Measurements from ENCODE around the gene DUSP22.

Gene DUSP22

DNA sequence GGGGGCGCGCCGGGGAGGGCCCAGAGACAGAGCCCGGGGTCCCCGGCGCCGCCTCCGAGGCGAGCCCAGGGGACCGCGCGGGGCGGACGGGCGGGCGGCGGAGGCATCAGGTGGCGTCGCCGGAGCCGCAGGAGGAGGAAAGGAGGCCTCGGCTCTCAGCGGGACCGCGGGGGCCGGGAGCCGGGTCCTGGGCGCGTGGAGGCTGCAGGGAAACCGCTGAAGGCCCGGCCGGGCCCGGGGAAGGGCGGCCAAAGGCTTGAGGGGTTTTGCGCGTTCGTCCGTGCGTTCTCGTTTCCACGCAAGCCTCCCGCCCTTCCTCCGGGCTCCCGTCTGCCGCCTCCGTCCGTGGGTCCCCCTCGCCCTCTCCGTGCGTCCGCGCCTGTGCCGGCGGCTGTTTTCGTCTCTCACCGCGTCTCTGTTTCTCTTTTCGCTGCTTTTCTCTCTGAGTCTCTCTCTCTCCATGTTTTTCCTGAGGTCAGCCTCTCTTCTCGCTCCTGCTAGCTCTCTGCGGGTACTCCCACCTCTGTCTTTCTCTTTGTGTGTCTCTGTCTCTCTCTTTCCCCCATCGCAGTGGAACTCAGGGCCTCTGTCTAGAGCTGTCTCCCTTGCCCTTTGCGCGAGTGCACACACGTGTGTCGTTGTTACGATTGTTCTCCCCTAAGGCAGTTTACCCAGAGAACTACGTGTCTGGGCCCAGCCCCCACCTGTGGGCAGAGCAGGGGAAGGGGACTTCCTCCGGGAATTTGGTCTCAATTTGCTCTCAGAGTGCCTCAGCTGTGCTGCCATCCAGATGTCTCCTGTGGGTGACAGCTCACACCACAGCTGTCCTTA lies 101.3 kb downstream of the DUSP22 start:
- Mint-ChIP-seq H3K27ac (peak overlapping the region; percentile 98), H3K9me3 (peaks cover 0 to 4% of the 10 kb centered on the region in 2 donors), H3K27me3 (peaks cover 5 to 6% of the 10 kb centered on the region in 2 donors), H3K4me3 (peak overlapping the region; percentile 94 to 98), H3K4me1 (peaks cover 38 to 76% of the 10 kb centered on the region in 2 donors), H3K36me3 (peaks cover 57 to 62% of the 10 kb centered on the region in 2 donors)
- ATAC-seq (replicated peaks) = peak; percentile 17 to 23
- peak; percentile 48 for DNase-seq

DNA sequence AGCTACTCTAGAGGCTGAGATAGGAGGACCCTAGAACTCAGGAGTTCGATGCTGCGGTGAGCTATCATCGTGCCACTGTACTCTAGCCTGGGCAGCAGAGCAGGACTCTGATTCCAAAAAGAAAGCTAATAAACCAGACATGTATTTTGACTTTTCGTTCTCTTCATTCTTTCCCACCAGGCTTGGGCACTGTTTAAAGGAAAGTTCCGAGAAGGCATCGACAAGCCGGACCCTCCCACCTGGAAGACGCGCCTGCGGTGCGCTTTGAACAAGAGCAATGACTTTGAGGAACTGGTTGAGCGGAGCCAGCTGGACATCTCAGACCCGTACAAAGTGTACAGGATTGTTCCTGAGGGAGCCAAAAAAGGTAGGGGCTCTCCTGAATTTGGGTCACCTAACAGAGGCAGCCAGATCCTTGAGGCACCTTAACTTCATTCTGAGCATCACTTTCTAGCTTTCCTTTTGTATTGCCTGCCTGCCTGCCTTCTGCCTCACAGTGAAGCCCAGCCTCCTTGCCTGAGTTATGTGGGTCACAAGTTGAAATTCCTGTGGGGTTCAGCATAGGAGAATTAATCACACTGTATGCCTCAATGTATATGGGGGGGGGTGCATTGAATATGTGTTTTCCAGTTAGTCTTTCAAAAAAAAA lies 102.5 kb downstream of the DUSP22 start:
- peaks cover 43 to 80% of the 10 kb centered on the region in 2 donors for H3K4me1 Mint-ChIP-seq
- H3K27me3 Mint-ChIP-seq = peaks cover 5 to 6% of the 10 kb centered on the region in 2 donors
- peaks cover 0 to 4% of the 10 kb centered on the region in 2 donors for H3K9me3 Mint-ChIP-seq
- DNase-seq (no peak), ATAC-seq (replicated peaks) (no peak)
- H3K36me3 Mint-ChIP-seq = peaks cover 61 to 71% of the 10 kb centered on the region in 2 donors
- peak overlapping the region; percentile 98 for H3K27ac Mint-ChIP-seq
- peak overlapping the region; percentile 90 to 94 for H3K4me3 Mint-ChIP-seq

DNA sequence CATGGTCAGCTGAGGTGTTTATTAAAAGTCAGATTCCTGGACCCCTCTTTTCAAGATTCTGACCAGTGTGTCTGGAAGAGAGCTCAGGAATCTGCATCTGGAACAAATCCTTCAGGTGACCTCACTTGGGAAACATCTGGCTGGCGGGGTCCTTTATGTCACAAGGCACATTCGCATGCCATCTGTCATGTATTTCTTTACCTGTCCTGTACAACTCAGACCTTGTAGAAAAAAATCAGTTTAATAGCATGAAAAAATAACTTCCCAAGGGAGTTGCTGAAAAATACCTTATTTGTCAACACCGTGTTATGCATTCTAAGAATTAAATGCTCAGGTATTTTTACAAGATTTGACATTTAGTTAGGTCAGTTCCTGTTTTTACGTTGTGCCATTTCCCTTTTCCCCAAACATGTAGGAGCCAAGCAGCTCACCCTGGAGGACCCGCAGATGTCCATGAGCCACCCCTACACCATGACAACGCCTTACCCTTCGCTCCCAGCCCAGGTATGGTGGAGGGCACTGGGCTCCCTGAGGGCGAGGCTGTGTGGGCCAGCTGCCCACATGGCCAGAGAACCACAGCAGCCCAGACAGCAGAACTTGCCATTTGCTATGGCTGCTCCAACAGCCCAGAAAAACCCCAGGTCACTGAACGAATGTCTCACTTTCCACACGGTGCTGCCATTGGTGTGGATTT lies 103.3 kb downstream of the DUSP22 start:
- peak overlapping the region; percentile 94 for H3K27ac Mint-ChIP-seq
- peaks cover 5 to 6% of the 10 kb centered on the region in 2 donors for H3K27me3 Mint-ChIP-seq

DNA sequence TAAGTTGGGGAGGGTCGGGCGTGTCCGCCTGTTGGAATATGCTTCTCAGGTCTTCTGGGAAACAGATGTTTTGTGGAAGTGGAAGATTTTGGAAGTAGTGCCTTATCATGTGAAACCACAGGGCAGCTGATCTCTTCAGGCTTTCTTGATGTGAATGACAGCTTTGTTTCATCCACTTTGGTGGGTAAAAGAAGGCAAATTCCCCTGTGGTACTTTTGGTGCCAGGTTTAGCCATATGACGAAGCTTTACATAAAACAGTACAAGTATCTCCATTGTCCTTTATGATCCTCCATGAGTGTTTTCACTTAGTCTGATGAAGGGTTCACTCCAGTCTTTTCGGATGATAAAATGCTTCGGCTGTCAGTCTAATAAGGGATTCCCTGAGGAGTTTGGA lies 103.8 kb downstream of the DUSP22 start:
- H3K27ac Mint-ChIP-seq = peak overlapping the region; percentile 94
- H3K4me3 Mint-ChIP-seq = peak overlapping the region; percentile 75 to 90
- H3K27me3 Mint-ChIP-seq = peaks cover 5 to 6% of the 10 kb centered on the region in 2 donors
- H3K9me3 Mint-ChIP-seq = peaks cover 0 to 4% of the 10 kb centered on the region in 2 donors
- H3K4me1 Mint-ChIP-seq = peaks cover 47 to 76% of the 10 kb centered on the region in 2 donors
- H3K36me3 Mint-ChIP-seq = peaks cover 71 to 81% of the 10 kb centered on the region in 2 donors
- ATAC-seq (replicated peaks) (no peak), DNase-seq (no peak)

More for the DNA sequence above, 103.3 kb downstream of the DUSP22 start:
- ATAC-seq (replicated peaks) = peak; percentile 2 to 4
- DNase-seq = no peak
- H3K4me3 Mint-ChIP-seq = peak overlapping the region; percentile 75 to 90
- peaks cover 46 to 78% of the 10 kb centered on the region in 2 donors for H3K4me1 Mint-ChIP-seq
- peaks cover 0 to 4% of the 10 kb centered on the region in 2 donors for H3K9me3 Mint-ChIP-seq
- H3K36me3 Mint-ChIP-seq = peaks cover 66 to 77% of the 10 kb centered on the region in 2 donors

DNA sequence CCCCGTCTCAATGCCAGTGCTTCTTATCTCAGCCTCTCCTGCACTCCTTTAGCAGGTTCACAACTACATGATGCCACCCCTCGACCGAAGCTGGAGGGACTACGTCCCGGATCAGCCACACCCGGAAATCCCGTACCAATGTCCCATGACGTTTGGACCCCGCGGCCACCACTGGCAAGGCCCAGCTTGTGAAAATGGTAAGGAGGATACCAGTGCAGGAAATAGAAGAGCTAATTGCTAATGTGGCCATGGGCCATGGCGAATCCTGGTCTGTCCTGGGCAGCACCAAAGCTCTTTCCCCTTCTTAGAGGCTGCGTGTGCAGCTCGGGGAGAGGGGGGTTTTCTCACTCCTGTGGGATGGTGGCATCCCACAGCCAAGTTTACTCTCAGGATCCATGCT lies 104.8 kb downstream of the DUSP22 start:
- peaks cover 74 to 84% of the 10 kb centered on the region in 2 donors for H3K36me3 Mint-ChIP-seq
- H3K27me3 Mint-ChIP-seq = peaks cover 5 to 6% of the 10 kb centered on the region in 2 donors

DNA sequence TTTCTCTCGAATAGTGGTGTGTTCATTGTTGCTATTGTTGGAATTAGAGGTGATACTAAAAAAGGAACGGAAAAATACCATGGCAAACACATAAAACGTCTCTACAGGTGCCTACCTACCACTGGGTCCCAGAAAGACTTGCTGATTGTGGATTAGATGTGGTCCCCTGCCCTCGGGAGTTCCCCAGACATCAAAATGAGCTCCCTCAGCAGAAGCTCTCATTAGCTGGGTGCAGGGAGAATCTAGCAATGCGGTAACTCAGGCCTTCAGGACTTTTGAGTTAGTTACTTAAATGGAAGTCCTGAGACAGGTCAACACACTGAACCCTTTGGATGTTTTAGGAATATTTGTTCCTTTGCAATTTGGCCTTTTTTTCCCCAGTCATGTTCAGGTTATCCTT lies 105.3 kb downstream of the DUSP22 start:
- Mint-ChIP-seq H3K27me3 (peaks cover 5 to 6% of the 10 kb centered on the region in 2 donors), H3K27ac (peak overlapping the region; percentile 93), H3K9me3 (peaks cover 0 to 4% of the 10 kb centered on the region in 2 donors), H3K36me3 (peaks cover 74 to 84% of the 10 kb centered on the region in 2 donors), H3K4me1 (peaks cover 60 to 84% of the 10 kb centered on the region in 2 donors), H3K4me3 (peak overlapping the region; percentile 74 to 76)
- DNase-seq (no peak), ATAC-seq (replicated peaks) (no peak)

More for the DNA sequence above, 104.8 kb downstream of the DUSP22 start:
- ATAC-seq (replicated peaks) (no peak), DNase-seq (no peak)
- Mint-ChIP-seq H3K4me3 (peak overlapping the region; percentile 74 to 76), H3K9me3 (peaks cover 0 to 4% of the 10 kb centered on the region in 2 donors), H3K4me1 (peaks cover 55 to 83% of the 10 kb centered on the region in 2 donors), H3K27ac (peak overlapping the region; percentile 93)

DNA sequence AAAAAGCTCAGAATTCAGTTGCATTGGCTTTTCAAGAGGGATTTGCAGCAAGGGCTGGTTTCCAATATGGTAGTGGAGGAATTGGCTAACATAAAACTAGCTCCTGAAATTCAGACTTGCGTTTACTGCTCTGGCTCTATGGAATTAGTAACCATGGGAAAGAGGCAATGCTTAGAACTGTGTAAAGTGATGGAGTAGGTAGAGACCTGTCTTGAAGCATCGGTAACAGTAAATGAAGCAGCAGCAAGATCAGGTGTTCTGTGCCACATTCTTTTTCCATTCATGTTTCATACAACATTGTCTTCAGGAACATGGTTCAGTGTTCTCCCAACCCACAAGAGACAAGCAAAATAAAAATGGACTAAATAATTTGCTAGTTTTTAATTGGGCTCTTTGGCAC lies 105.8 kb downstream of the DUSP22 start:
- peak overlapping the region; percentile 74 to 76 for H3K4me3 Mint-ChIP-seq
- no peak for DNase-seq
- peaks cover 5 to 6% of the 10 kb centered on the region in 2 donors for H3K27me3 Mint-ChIP-seq
- peak overlapping the region; percentile 82 for H3K27ac Mint-ChIP-seq
- peaks cover 74 to 84% of the 10 kb centered on the region in 2 donors for H3K36me3 Mint-ChIP-seq
- no peak for ATAC-seq (replicated peaks)
- peaks cover 0 to 4% of the 10 kb centered on the region in 2 donors for H3K9me3 Mint-ChIP-seq
- peaks cover 64 to 86% of the 10 kb centered on the region in 2 donors for H3K4me1 Mint-ChIP-seq

DNA sequence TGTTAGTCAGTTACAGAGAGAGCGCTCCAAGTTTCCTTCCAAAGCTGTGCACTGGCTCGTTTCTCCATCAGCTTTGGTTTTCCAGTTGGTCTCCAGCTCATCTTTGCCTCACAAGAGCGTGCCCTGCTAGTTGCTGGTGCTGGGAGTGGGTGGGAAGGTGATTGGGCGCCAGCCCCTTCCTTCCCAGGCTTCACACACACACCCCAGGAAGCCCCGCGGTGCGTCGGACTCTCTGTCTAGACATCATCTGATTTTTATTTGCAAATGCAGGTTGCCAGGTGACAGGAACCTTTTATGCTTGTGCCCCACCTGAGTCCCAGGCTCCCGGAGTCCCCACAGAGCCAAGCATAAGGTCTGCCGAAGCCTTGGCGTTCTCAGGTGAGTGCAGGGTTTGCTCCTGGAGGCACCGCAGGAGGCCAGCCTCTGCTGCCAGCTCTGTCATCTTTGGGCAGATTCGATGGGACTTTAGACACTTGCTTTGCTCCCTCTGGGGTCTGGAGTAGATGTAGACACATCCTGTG lies 106.3 kb downstream of the DUSP22 start:
- Mint-ChIP-seq H3K4me3 (peak overlapping the region; percentile 61 to 69), H3K27ac (peak overlapping the region; percentile 82), H3K27me3 (peaks cover 4% of the 10 kb centered on the region in 2 donors), H3K36me3 (peaks cover 78 to 86% of the 10 kb centered on the region in 2 donors), H3K9me3 (peaks cover 0 to 3% of the 10 kb centered on the region in 2 donors), H3K4me1 (peaks cover 70 to 89% of the 10 kb centered on the region in 2 donors)
- ATAC-seq (replicated peaks) = no peak
- DNase-seq = no peak

DNA sequence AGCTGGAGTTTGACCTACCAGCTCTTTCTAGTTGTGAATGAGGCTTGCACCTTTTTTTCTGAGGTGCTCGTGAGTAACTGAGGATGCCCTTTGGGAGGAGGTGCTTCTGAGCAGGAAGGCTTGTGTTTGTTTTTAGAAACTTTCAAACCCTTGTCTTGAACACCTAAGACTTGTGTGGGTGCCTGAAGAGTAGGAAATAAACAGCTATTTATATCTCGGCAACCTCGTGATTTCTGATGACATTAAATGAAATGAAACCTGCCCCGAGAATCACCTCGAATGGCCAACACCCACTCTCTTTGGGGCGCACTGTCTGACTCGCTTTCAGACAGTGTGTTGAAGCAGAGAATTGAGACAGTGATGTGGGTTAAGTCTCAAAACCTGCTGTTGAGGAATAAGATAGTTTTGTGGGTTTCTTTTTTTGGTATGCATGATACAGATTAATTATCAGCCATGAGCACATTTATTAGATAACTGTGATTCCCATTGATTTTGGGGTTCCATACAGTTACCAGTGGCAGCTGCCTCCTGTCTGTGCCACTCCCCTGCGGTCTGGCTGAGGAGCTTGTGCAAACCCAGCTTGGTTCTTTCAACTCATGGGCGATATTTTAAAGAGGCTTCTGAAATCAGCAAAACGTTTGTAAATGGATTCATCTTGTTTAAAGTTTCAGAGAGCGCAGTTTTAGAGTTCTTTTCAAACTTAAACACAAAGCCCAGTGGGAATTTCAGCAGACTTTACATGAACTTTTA lies 107.7 kb downstream of the DUSP22 start:
- Mint-ChIP-seq H3K36me3 (peaks cover 81 to 88% of the 10 kb centered on the region in 2 donors), H3K4me3 (peak overlapping the region; percentile 52 to 69), H3K9me3 (peaks cover under 1 to 2% of the 10 kb centered on the region in 2 donors), H3K4me1 (peaks cover 74 to 94% of the 10 kb centered on the region in 2 donors), H3K27me3 (no peaks in the 10 kb centered on the region), H3K27ac (peak overlapping the region; percentile 63)
- ATAC-seq (replicated peaks) = peak; percentile 41 to 47
- peak; percentile 61 for DNase-seq

DNA sequence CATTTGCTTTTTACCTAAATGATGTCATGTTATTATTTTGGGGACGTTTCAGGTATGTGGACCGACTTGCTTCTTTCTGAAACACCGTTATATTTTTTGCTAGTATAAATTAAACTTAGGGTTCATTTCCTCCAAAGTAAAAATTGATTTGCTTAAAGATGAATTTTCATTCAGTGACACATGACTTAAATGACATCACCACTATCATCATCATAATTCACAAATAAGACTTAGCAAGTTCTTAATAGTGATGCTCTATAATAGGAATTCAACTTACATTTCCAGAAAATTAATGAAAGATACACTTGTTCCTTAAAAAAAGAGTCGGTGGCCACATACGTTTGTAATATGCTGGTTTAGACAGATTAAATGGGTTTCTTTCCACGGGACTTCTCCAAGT lies 108.5 kb downstream of the DUSP22 start:
- no peak for DNase-seq
- Mint-ChIP-seq H3K4me3 (peak overlapping the region; percentile 84 to 88), H3K27ac (peak overlapping the region; percentile 99), H3K36me3 (peaks cover 77 to 86% of the 10 kb centered on the region in 2 donors), H3K9me3 (peaks cover 3 to 4% of the 10 kb centered on the region in 2 donors), H3K27me3 (no peaks in the 10 kb centered on the region), H3K4me1 (peaks cover 73 to 93% of the 10 kb centered on the region in 2 donors)
- no peak for ATAC-seq (replicated peaks)
